ENCODE results near the gene STXBP6.

Gene STXBP6

GRCh38 chr14:24851406-24851805, 198.5 kb downstream of the STXBP6 start:
- H3K27ac ChIP-seq, result no peak overlapping the region
- intact Hi-C loops (cut with DNase I; ENCODE audit: low total_unique reads), result no loop called here
- DNase-seq, result no peak
- H3K4me1 ChIP-seq, result no peaks in the 10 kb centered on the region
- no peaks in the 10 kb centered on the region for H3K36me3 ChIP-seq
- no peak overlapping the region for H3K4me3 ChIP-seq
- H3K9me3 ChIP-seq, result no peaks in the 10 kb centered on the region
- no peaks in the 10 kb centered on the region for H3K27me3 ChIP-seq
- TF ChIP-seq CTCF (IDR thresholded peaks at IDR 0.05), result no peak

GRCh38 chr14:24850072-24850471, 199.9 kb downstream of the STXBP6 start:
- no peaks in the 10 kb centered on the region for H3K9me3 ChIP-seq
- no peaks in the 10 kb centered on the region for H3K4me1 ChIP-seq
- TF ChIP-seq CTCF (IDR thresholded peaks at IDR 0.05), result no peak
- no peak for DNase-seq
- intact Hi-C loops (cut with DNase I; ENCODE audit: low total_unique reads), result no loop called here
- no peak overlapping the region for H3K27ac ChIP-seq
- no peak overlapping the region for H3K4me3 ChIP-seq
- H3K36me3 ChIP-seq, result no peaks in the 10 kb centered on the region
- H3K27me3 ChIP-seq, result no peaks in the 10 kb centered on the region

GRCh38 chr14:24849471-24849870, 200.5 kb downstream of the STXBP6 start:
- Histone ChIP-seq H3K27me3 (no peaks in the 10 kb centered on the region), H3K9me3 (no peaks in the 10 kb centered on the region), H3K36me3 (no peaks in the 10 kb centered on the region), H3K27ac (no peak overlapping the region), H3K4me1 (no peaks in the 10 kb centered on the region), H3K4me3 (no peak overlapping the region)
- intact Hi-C loops (cut with DNase I; ENCODE audit: low total_unique reads), result no loop called here
- TF ChIP-seq CTCF (IDR thresholded peaks at IDR 0.05), result no peak
- no peak for DNase-seq

GRCh38 chr14:24848102-24848790, 201.7 kb downstream of the STXBP6 start:
- intact Hi-C loops (cut with DNase I; ENCODE audit: low total_unique reads), result no loop called here
- H3K27me3 ChIP-seq, result no peaks in the 10 kb centered on the region
- H3K4me3 ChIP-seq, result no peak overlapping the region
- TF ChIP-seq CTCF (IDR thresholded peaks at IDR 0.05), result no peak
- H3K4me1 ChIP-seq, result no peaks in the 10 kb centered on the region
- H3K27ac ChIP-seq, result no peak overlapping the region
- no peaks in the 10 kb centered on the region for H3K36me3 ChIP-seq
- no peaks in the 10 kb centered on the region for H3K9me3 ChIP-seq
- DNase-seq, result no peak

GRCh38 chr14:24847568-24848095, 202.3 kb downstream of the STXBP6 start:
- no peaks in the 10 kb centered on the region for H3K9me3 ChIP-seq
- intact Hi-C loops (cut with DNase I; ENCODE audit: low total_unique reads), result no loop called here
- no peak overlapping the region for H3K4me3 ChIP-seq
- H3K36me3 ChIP-seq, result no peaks in the 10 kb centered on the region
- H3K27ac ChIP-seq, result no peak overlapping the region
- no peak for TF ChIP-seq CTCF (IDR thresholded peaks at IDR 0.05)
- H3K4me1 ChIP-seq, result no peaks in the 10 kb centered on the region
- no peaks in the 10 kb centered on the region for H3K27me3 ChIP-seq
- DNase-seq, result no peak
